Stomach smooth muscle (tissue), 2 donors: ENCODE measurements around the gene NSUN3.
"Not testable (repeated sequence)": the region's sequence is repeated elsewhere in the genome, so short reads cannot be mapped to it uniquely, and the experiment has no call there.

ENCODE experiments used
- H3K27ac ChIP-seq: one replicate; pipeline ENCODE4 v1.7.0; 2013; ENCODE audit warnings: mild to moderate bottlenecking, low read length, inconsistent platforms
- H3K27me3 ChIP-seq, 2 donors: one replicate each; pipeline ENCODE4 v1.7.0; 2013; ENCODE audit warnings: low read length in 2 of 2; ENCODE audit not compliant: insufficient read depth in 2 of 2, control insufficient read depth in 1 of 2
- H3K36me3 ChIP-seq, 2 donors: one replicate each; pipeline ENCODE4 v1.7.0; 2013; ENCODE audit warnings: low read length in 2 of 2; ENCODE audit not compliant: control insufficient read depth in 2 of 2, insufficient read depth in 2 of 2
- H3K4me1 ChIP-seq: one replicate; pipeline ENCODE4 v1.7.0; 2013; ENCODE audit warnings: low read length; ENCODE audit not compliant: control insufficient read depth, insufficient read depth
- H3K4me3 ChIP-seq, 2 donors: one replicate each; pipeline ENCODE4 v1.7.0; 2013; ENCODE audit warnings: low read length in 2 of 2
- H3K9ac ChIP-seq, 2 donors: one replicate each; pipeline ENCODE4 v1.7.0; 2013; ENCODE audit warnings: low read length in 2 of 2, mild to moderate bottlenecking in 1 of 2
- H3K9me3 ChIP-seq, 2 donors: one replicate each; pipeline ENCODE4 v1.7.0; 2013; ENCODE audit warnings: low read length in 2 of 2; ENCODE audit not compliant: control insufficient read depth in 2 of 2
- donor health status: healthy.
- donor health status: Pancreatic carcinoma.

The NSUN3 gene

GRCh38 chr3:94098452-94098851, 35.6 kb downstream of the NSUN3 start:
- H3K4me3 ChIP-seq = no peak overlapping the region
- no peaks in the 10 kb centered on the region for H3K9me3 ChIP-seq
- no peaks in the 10 kb centered on the region for H3K27me3 ChIP-seq
- no peak overlapping the region for H3K9ac ChIP-seq
- no peaks in the 10 kb centered on the region for H3K4me1 ChIP-seq
- H3K36me3 ChIP-seq = peaks cover 9 to 26% of the 10 kb centered on the region in 2 donors
- H3K27ac ChIP-seq = no peak overlapping the region

DNA sequence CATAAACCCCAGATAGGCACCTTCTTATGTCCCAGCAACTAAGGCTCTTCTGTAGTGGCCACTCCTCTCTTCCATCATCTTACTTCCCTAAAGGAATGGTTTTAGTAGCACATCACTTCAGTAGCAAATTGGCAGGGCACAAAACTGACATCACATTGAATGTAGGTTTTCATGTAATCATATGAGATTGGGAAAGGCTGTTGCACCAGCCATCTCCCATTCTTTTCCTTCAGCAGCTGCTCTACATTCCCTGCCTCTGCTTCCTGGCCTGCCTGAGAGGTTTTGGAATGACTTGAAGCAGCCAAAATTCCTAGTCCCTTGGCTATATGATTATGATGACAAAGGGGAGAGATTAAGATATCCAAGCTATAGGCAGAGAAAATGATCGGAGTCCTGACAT, 36.5 kb downstream of the NSUN3 start:
- H3K27ac ChIP-seq = no peak overlapping the region
- H3K36me3 ChIP-seq = peaks cover 9 to 21% of the 10 kb centered on the region in 2 donors
- no peaks in the 10 kb centered on the region for H3K4me1 ChIP-seq
- H3K4me3 ChIP-seq = no peak overlapping the region
- H3K27me3 ChIP-seq = no peaks in the 10 kb centered on the region
- H3K9me3 ChIP-seq = no peaks in the 10 kb centered on the region
- no peak overlapping the region for H3K9ac ChIP-seq

- Histone ChIP-seq H3K36me3 (peaks cover 6 to 13% of the 10 kb centered on the region in 2 donors), H3K9ac (no peak overlapping the region), H3K4me3 (no peak overlapping the region), H3K4me1 (no peaks in the 10 kb centered on the region), H3K27me3 (no peaks in the 10 kb centered on the region), H3K9me3 (no peaks in the 10 kb centered on the region), H3K27ac (no peak overlapping the region)
Observed at GRCh38 chr3:94101860-94102259, 39.0 kb downstream of the NSUN3 start.

DNA sequence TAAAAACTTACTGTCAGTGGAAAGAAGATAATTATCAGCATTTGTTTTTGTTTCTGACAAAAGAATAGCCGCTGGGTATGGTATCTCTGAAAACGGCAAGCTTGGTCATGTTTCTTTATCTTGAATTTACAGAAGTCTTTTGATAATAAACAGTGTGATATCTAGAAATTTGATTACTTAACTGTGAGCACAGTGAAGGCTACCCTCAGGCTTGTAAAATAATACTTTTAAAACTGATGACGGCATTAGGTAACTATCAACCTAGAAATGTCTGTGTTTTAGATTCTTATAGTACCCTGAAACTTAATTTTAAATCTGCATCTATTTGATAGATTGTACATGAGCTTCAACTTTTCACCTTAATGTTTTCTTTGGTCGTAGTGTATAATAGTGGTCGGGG, 43.4 kb downstream of the NSUN3 start:
- Histone ChIP-seq H3K9ac (no peak overlapping the region), H3K4me3 (no peak overlapping the region), H3K27ac (no peak overlapping the region), H3K27me3 (no peaks in the 10 kb centered on the region), H3K9me3 (no peaks in the 10 kb centered on the region), H3K36me3 (peaks cover 0 to 2% of the 10 kb centered on the region in 2 donors), H3K4me1 (no peaks in the 10 kb centered on the region)

DNA sequence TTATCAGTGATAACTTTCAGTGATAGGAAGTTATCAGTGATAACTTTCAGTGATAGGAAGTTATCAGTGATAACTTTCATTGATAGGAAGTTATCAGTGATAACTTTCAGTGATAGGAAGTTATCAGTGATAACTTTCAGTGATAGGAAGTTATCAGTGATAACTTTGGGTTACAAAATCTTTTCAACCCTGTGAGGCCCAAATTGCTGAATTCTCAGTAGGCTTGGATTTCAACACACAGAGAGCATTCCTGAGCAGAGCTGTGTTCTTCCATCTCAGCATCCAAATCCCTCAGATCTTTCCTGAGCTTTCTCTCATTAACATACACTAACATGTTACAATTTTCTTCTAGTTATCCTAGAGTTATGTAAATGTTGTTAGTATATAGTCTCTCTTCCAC, 47.4 kb downstream of the NSUN3 start:
- H3K27ac ChIP-seq, H3K9me3 ChIP-seq, H3K4me3 ChIP-seq, H3K36me3 ChIP-seq, H3K27me3 ChIP-seq, H3K9ac ChIP-seq, H3K4me1 ChIP-seq: not testable (repeated sequence)

DNA sequence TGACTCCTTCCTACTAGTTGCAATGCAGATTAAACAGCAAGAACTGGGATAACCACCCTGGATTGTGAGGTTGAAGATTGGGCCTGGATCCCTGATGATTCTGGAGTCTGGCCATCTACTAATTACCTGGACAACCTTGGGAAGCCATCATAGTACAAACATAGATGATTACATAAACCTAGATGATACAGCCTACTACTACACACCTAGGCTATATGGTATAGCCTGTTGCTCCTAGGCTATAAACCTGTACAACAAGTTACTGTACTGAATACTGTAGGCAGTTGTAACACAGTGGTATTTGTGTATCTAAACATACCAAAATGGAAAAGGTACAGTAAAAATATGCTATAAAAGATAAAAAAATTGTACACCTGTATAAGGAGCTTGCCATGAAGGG, 48.0 kb downstream of the NSUN3 start:
- H3K36me3 ChIP-seq = peaks cover 2 to 3% of the 10 kb centered on the region in 2 donors
- no peak overlapping the region for H3K4me3 ChIP-seq
- no peak overlapping the region for H3K27ac ChIP-seq
- H3K27me3 ChIP-seq = no peaks in the 10 kb centered on the region
- H3K9me3 ChIP-seq = no peaks in the 10 kb centered on the region
- H3K4me1 ChIP-seq = no peaks in the 10 kb centered on the region
- no peak overlapping the region for H3K9ac ChIP-seq

DNA sequence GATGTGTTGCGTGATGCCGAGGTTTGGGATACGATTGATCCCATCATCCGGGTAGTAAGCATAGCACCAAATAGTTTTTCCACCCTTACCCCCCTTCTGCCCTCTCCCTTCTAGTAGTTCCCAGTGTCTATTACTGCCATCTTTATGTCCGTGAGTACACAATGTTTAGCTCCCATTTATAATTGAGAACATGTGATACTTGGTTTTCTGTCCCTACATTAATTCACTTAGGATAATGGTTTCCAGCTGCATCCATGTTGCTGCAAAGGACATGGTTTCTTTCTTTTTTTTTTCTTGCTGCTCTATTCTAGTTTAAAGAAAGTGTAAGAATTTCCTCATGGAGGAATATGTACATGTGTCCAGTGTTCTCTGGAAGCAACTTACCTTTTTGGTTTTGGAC, 51.8 kb downstream of the NSUN3 start:
- no peaks in the 10 kb centered on the region for H3K27me3 ChIP-seq
- H3K36me3 ChIP-seq = peaks cover 2 to 3% of the 10 kb centered on the region in 2 donors
- no peaks in the 10 kb centered on the region for H3K9me3 ChIP-seq
- no peak overlapping the region for H3K9ac ChIP-seq
- H3K27ac ChIP-seq = no peak overlapping the region
- no peak overlapping the region for H3K4me3 ChIP-seq
- no peaks in the 10 kb centered on the region for H3K4me1 ChIP-seq

- H3K9ac ChIP-seq = no peak overlapping the region
- H3K4me3 ChIP-seq = no peak overlapping the region
- H3K9me3 ChIP-seq = no peaks in the 10 kb centered on the region
- no peak overlapping the region for H3K27ac ChIP-seq
- no peaks in the 10 kb centered on the region for H3K4me1 ChIP-seq
- H3K36me3 ChIP-seq = peaks cover 2 to 3% of the 10 kb centered on the region in 2 donors
- H3K27me3 ChIP-seq = no peaks in the 10 kb centered on the region
Observed at GRCh38 chr3:94115482-94115881, 52.6 kb downstream of the NSUN3 start.

GRCh38 chr3:94117729-94118128, 54.9 kb downstream of the NSUN3 start:
- Histone ChIP-seq H3K27ac (no peak overlapping the region), H3K27me3 (no peaks in the 10 kb centered on the region), H3K9me3 (no peaks in the 10 kb centered on the region), H3K4me3 (no peak overlapping the region), H3K36me3 (no peaks in the 10 kb centered on the region), H3K4me1 (no peaks in the 10 kb centered on the region), H3K9ac (no peak overlapping the region)

- no peaks in the 10 kb centered on the region for H3K9me3 ChIP-seq
- H3K4me3 ChIP-seq = no peak overlapping the region
- no peaks in the 10 kb centered on the region for H3K36me3 ChIP-seq
- no peaks in the 10 kb centered on the region for H3K27me3 ChIP-seq
- no peak overlapping the region for H3K9ac ChIP-seq
- H3K4me1 ChIP-seq = no peaks in the 10 kb centered on the region
- no peak overlapping the region for H3K27ac ChIP-seq
Observed at GRCh38 chr3:94118390-94118789, 55.5 kb downstream of the NSUN3 start.

DNA sequence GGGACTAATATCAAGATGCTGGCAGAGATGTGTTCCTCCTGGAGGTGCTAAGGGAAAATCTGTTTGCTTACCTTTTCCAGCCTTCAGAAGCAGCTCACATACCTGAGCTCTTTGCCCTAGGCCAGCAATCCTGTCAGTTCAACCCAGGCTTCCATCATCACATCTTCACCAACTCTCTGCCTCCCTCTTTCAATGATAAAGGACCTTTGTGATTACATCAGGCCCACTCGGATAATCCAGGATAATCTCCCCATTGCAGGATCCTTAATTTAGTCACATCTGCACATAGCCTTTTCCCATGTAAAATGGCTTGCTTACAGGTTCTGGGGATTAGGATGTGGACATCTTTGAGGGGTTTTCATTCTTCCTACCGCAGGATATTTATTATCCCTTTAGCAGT, 58.3 kb downstream of the NSUN3 start:
- Histone ChIP-seq H3K27ac (no peak overlapping the region), H3K9ac (no peak overlapping the region), H3K27me3 (no peaks in the 10 kb centered on the region), H3K4me1 (no peaks in the 10 kb centered on the region), H3K9me3 (no peaks in the 10 kb centered on the region), H3K4me3 (no peak overlapping the region), H3K36me3 (peaks cover 3 to 6% of the 10 kb centered on the region in 2 donors)
